NB4 (cell line): ENCODE measurements around the gene MEF2D.

Experiments
- DNase-seq: peaks from one replicate; pipeline ENCODE4 v3.0.0; 2010; ENCODE audit warnings: low read depth
- H3K4me3 ChIP-seq: one replicate; pipeline ENCODE4 v1.5.1; 2011; ENCODE audit warnings: mild to moderate bottlenecking, low read depth, low read length, moderate library complexity
- CTCF ChIP-seq: IDR thresholded peaks from one replicate; pipeline ENCODE4 v1.5.1; 2012; ENCODE audit warnings: low read depth, low read length
- MAX ChIP-seq: IDR thresholded peaks from 2 replicates; pipeline ENCODE4 v1.6.1; 2011; ENCODE audit warnings: low read depth, low read length
- MYC ChIP-seq: IDR thresholded peaks from 2 replicates; pipeline ENCODE4 v1.6.1; 2011; ENCODE audit warnings: low read depth, low read length
- POLR2A ChIP-seq: IDR thresholded peaks from 2 replicates; pipeline ENCODE4 v1.6.1; 2011; ENCODE audit warnings: mild to moderate bottlenecking; ENCODE audit not compliant: insufficient read length; ENCODE audit errors: extremely low read depth

The MEF2D gene

GRCh38 chr1:156421062-156421938, 79.3 kb downstream of the MEF2D start:
- TF ChIP-seq POLR2A (no peak), CTCF (no peak)
- no peak overlapping the region for H3K4me3 ChIP-seq
- peak; percentile 16 for DNase-seq

GRCh38 chr1:156420205-156421061, 80.1 kb downstream of the MEF2D start:
- no peak for DNase-seq
- no peak overlapping the region for H3K4me3 ChIP-seq
- no peak for TF ChIP-seq MYC
- no peak for TF ChIP-seq CTCF
- no peak for TF ChIP-seq MAX
- TF ChIP-seq POLR2A: no peak

- H3K4me3 ChIP-seq: no peak overlapping the region
- no peak for TF ChIP-seq MYC
- no peak for TF ChIP-seq MAX
- TF ChIP-seq POLR2A: no peak
- TF ChIP-seq CTCF: no peak
- DNase-seq: no peak
These were observed 80.7 kb downstream of the MEF2D start for GRCh38 chr1:156419854-156420204.

GRCh38 chr1:156418416-156419070, 82.0 kb downstream of the MEF2D start:
- no peak overlapping the region for H3K4me3 ChIP-seq
- TF ChIP-seq MYC: no peak
- TF ChIP-seq MAX: no peak
- TF ChIP-seq POLR2A: no peak
- no peak for TF ChIP-seq CTCF
- DNase-seq: no peak

- TF ChIP-seq CTCF: no peak
- no peak overlapping the region for H3K4me3 ChIP-seq
- no peak for DNase-seq
These were observed 83.1 kb downstream of the MEF2D start for GRCh38 chr1:156417401-156418020.
